Activated CD4-positive, CD25-positive, alpha-beta regulatory T cell treated with anti-CD3 and anti-CD28 coated beads, Interleukin-2, amount 50 U/mL, for 24 hours (primary cell): ENCODE measurements around the gene CAMSAP2.

ENCODE experiments used
- ATAC-seq, 2 donors: fragments of 150-1000 bp; cut with Tn5 transposase; one replicate each; pipeline ENCODE4 v1.10.0; 2021; ENCODE audit warnings: mild to moderate bottlenecking in 1 of 2, moderate library complexity in 1 of 2

Gene CAMSAP2

GRCh38 chr1:200886594-200886993 is 147.9 kb downstream of the CAMSAP2 start:
- ATAC-seq = no peak

GRCh38 chr1:200887036-200887435 is 148.3 kb downstream of the CAMSAP2 start:
- ATAC-seq = no peak

- ATAC-seq = no peak
Observed at GRCh38 chr1:200887772-200888348, 149.2 kb downstream of the CAMSAP2 start.

- peak; percentile 81 to 86 for ATAC-seq
Observed at GRCh38 chr1:200888349-200888838, 149.7 kb downstream of the CAMSAP2 start.

- peak; percentile 81 to 86 for ATAC-seq
Observed at GRCh38 chr1:200889571-200889970, 150.9 kb downstream of the CAMSAP2 start.

GRCh38 chr1:200890027-200890426 is 151.3 kb downstream of the CAMSAP2 start:
- no peak for ATAC-seq

- ATAC-seq = no peak
Observed at GRCh38 chr1:200890818-200891773, 152.4 kb downstream of the CAMSAP2 start.

- no peak for ATAC-seq
Observed at GRCh38 chr1:200891774-200892157, 153.1 kb downstream of the CAMSAP2 start.

- no peak for ATAC-seq
Observed at GRCh38 chr1:200892546-200892945, 153.9 kb downstream of the CAMSAP2 start.

- no peak for ATAC-seq
Observed at GRCh38 chr1:200892958-200893357, 154.3 kb downstream of the CAMSAP2 start.

- ATAC-seq = no peak
Observed at GRCh38 chr1:200893411-200893901, 154.8 kb downstream of the CAMSAP2 start.

- ATAC-seq = no peak
Observed at GRCh38 chr1:200894712-200895442, 156.2 kb downstream of the CAMSAP2 start, which contains the start of gene INAVA. Gene INAVA, plus strand, starts transcription at chr1:200894900. Its CDS starts 3,501 bp downstream, at chr1:200898401.

- no peak for ATAC-seq
Observed at GRCh38 chr1:200895443-200895789, 156.7 kb downstream of the CAMSAP2 start.

GRCh38 chr1:200895801-200896530 is 157.3 kb downstream of the CAMSAP2 start:
- no peak for ATAC-seq

- ATAC-seq = no peak
Observed at GRCh38 chr1:200896531-200897196, 158.0 kb downstream of the CAMSAP2 start.

- no peak for ATAC-seq
Observed at GRCh38 chr1:200897259-200897658, 158.6 kb downstream of the CAMSAP2 start.

GRCh38 chr1:200899015-200899386 is 160.3 kb downstream of the CAMSAP2 start:
- no peak for ATAC-seq

- ATAC-seq = no peak
Observed at GRCh38 chr1:200899451-200899915, 160.8 kb downstream of the CAMSAP2 start.

GRCh38 chr1:200899954-200900867 is 161.5 kb downstream of the CAMSAP2 start:
- ATAC-seq = no peak

GRCh38 chr1:200900877-200901276 is 162.2 kb downstream of the CAMSAP2 start:
- ATAC-seq = no peak
